ENCODE measurements around the gene CCDC50. TPM values are rescaled to one million over a fixed set of nuclear protein-coding genes. Genes with fewer than 3 reads are reported as not detected.

Gene CCDC50
- polyA plus RNA-seq, 1 donor (not counting 4 experiments of a cell fraction or from before 2014, with no cell fraction given), result 54.8 TPM

- H3K27me3 ChIP-seq (ENCODE audit: control insufficient read depth, extremely low read depth, insufficient read depth, low read length), result no peaks in the 10 kb centered on the region
- no peaks in the 10 kb centered on the region for H3K4me1 ChIP-seq (ENCODE audit: control insufficient read depth, extremely low read depth, insufficient read depth, low read length)
- no peaks in the 10 kb centered on the region for H3K36me3 ChIP-seq (ENCODE audit: control insufficient read depth in 2 of 2, extremely low read depth in 1 of 2, insufficient read depth in 2 of 2, low read length in 2 of 2)
- H3K9me1 ChIP-seq (ENCODE audit: control insufficient read depth, extremely low read depth, insufficient read depth, low read length), result no peaks in the 10 kb centered on the region
- no peaks in the 10 kb centered on the region for H3K79me2 ChIP-seq (ENCODE audit: control insufficient read depth, insufficient read depth, low read length)
- no peaks in the 10 kb centered on the region for H4K20me1 ChIP-seq (ENCODE audit: control insufficient read depth, extremely low read depth, insufficient read depth, low read length)
- H3K4me3 ChIP-seq (ENCODE audit: control insufficient read depth in 2 of 3, extremely low read depth in 1 of 3, insufficient read depth in 2 of 3, low read depth in 1 of 3, low read length in 3 of 3), result no peak overlapping the region
- H3K27ac ChIP-seq (ENCODE audit: control insufficient read depth, insufficient read depth, low read length), result no peak overlapping the region
- TF ChIP-seq EZH2 (IDR thresholded peaks at IDR 0.05; ENCODE audit: low read length) (no peak), CTCF (optimal IDR thresholded peaks at IDR 0.05 in 1 of 3, IDR thresholded peaks at IDR 0.05 in 1 of 3, conservative IDR thresholded peaks at IDR 0.05 in 1 of 3; ENCODE audit: extremely low read depth in 1 of 3, insufficient read depth in 2 of 3, low read length in 3 of 3) (no peak)
- H3K4me2 ChIP-seq (ENCODE audit: control insufficient read depth, extremely low read depth, insufficient read depth, low read depth, low read length), result no peak overlapping the region
- H3K9me3 ChIP-seq (ENCODE audit: control insufficient read depth, low read depth, low read length), result no peaks in the 10 kb centered on the region
- dilution Hi-C loops (cut with MboI; ENCODE audit: extremely low pct_ligation_motif_present, low sequenced_read_pairs), result no loop called here
- no peak overlapping the region for H2AFZ ChIP-seq (ENCODE audit: control insufficient read depth, low read length)
- H3K9ac ChIP-seq (ENCODE audit: control insufficient read depth, extremely low read depth, insufficient read depth, low read length), result no peak overlapping the region
- FAIRE-seq (no peak), DNase-seq (ENCODE audit: low read depth, low spot score) (no peak)
These were observed 45.8 kb upstream of the CCDC50 start for GRCh38 chr3:191283400-191283799.

GRCh38 chr3:191290311-191291025 is 38.7 kb upstream of the CCDC50 start:
- Histone ChIP-seq H3K27ac (ENCODE audit: control insufficient read depth, insufficient read depth, low read length) (no peak overlapping the region), H3K79me2 (ENCODE audit: control insufficient read depth, insufficient read depth, low read length) (no peaks in the 10 kb centered on the region), H2AFZ (ENCODE audit: control insufficient read depth, low read length) (no peak overlapping the region), H3K9me3 (ENCODE audit: control insufficient read depth, low read depth, low read length) (no peaks in the 10 kb centered on the region), H3K4me3 (ENCODE audit: control insufficient read depth in 2 of 3, extremely low read depth in 1 of 3, insufficient read depth in 2 of 3, low read depth in 1 of 3, low read length in 3 of 3) (no peak overlapping the region), H3K36me3 (ENCODE audit: control insufficient read depth in 2 of 2, extremely low read depth in 1 of 2, insufficient read depth in 2 of 2, low read length in 2 of 2) (no peaks in the 10 kb centered on the region), H3K9me1 (ENCODE audit: control insufficient read depth, extremely low read depth, insufficient read depth, low read length) (no peaks in the 10 kb centered on the region), H3K9ac (ENCODE audit: control insufficient read depth, extremely low read depth, insufficient read depth, low read length) (no peak overlapping the region), H3K4me2 (ENCODE audit: control insufficient read depth, extremely low read depth, insufficient read depth, low read depth, low read length) (no peak overlapping the region), H3K27me3 (ENCODE audit: control insufficient read depth, extremely low read depth, insufficient read depth, low read length) (no peaks in the 10 kb centered on the region), H4K20me1 (ENCODE audit: control insufficient read depth, extremely low read depth, insufficient read depth, low read length) (no peaks in the 10 kb centered on the region), H3K4me1 (ENCODE audit: control insufficient read depth, extremely low read depth, insufficient read depth, low read length) (no peaks in the 10 kb centered on the region)
- no peak for TF ChIP-seq EZH2 (IDR thresholded peaks at IDR 0.05; ENCODE audit: low read length)
- dilution Hi-C loops (cut with MboI; ENCODE audit: extremely low pct_ligation_motif_present, low sequenced_read_pairs), result no loop called here
- FAIRE-seq (no peak), DNase-seq (ENCODE audit: low read depth, low spot score) (no peak)
